Measurements from ENCODE around the gene ARHGAP25. TPM values are rescaled to one million over a fixed set of nuclear protein-coding genes. Genes with fewer than 3 reads are reported as not detected.

ARHGAP25 gene
- total and polyA plus RNA-seq, 2 of the 4 experiments (the other 2 are of a cell fraction): 0.29 to 0.36 TPM

DNA sequence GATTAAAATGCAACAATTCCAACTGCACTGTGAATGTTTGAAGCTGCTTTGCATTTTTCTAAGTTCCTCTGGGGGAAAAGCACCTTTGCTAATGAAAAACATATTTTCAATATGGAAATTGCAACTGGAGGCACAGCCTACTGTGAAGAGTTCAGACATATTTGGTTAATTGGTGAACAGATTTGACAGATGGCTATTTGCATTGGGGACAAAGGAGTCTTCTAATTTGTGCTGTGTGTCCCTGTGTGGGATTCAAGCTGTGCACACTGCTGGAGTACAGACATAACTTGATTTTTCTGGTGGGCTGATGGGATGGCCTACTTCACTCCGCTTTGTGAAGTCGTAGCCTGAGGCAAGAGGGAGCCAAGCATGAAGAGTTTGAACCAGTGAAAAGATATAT is 40.7 kb upstream of the ARHGAP25 start:
- dilution Hi-C loops (cut with HindIII; ENCODE audit: low sequenced_read_pairs, unreplicated experiment): no loop called here

More for the DNA sequence above, 40.7 kb upstream of the ARHGAP25 start:
- ChIA-PET POLR2A (ENCODE audit: unreplicated experiment) (no interaction called here), CTCF (no interaction called here)
- H3K27ac ChIP-seq (ENCODE audit: insufficient read depth, low read length): no peak overlapping the region
- no peaks in the 10 kb centered on the region for H3K4me1 ChIP-seq (ENCODE audit: control insufficient read depth, insufficient read depth, low read length)
- in situ Hi-C loops (cut with MboI; ENCODE audit: low sequenced_read_pairs): no loop called here
- peaks cover 4% of the 10 kb centered on the region for H3K9me3 ChIP-seq (ENCODE audit: control insufficient read depth, insufficient read depth, low read length)
- TF ChIP-seq FOS (IDR thresholded peaks at IDR 0.05; ENCODE audit: low read depth, low read length) (no peak), MAZ (IDR thresholded peaks at IDR 0.05; ENCODE audit: borderline replicate concordance, low read depth, low read length) (no peak), CEBPB (IDR thresholded peaks at IDR 0.05; ENCODE audit: low read depth, low read length) (no peak), MXI1 (IDR thresholded peaks at IDR 0.05; ENCODE audit: borderline replicate concordance, low read depth, low read length) (no peak), RAD21 (IDR thresholded peaks at IDR 0.05; ENCODE audit: low read length) (no peak), RFX5 (IDR thresholded peaks at IDR 0.05; ENCODE audit: low read depth, low read length) (no peak), CHD1 (IDR thresholded peaks at IDR 0.05; ENCODE audit: low read depth, low read length) (no peak), POLR2A (IDR thresholded peaks at IDR 0.05; ENCODE audit: low read depth, low read length) (no peak), USF2 (IDR thresholded peaks at IDR 0.05; ENCODE audit: low read depth, low read length) (no peak), MAFK (IDR thresholded peaks at IDR 0.05; ENCODE audit: low read depth, low read length) (no peak), BHLHE40 (IDR thresholded peaks at IDR 0.05; ENCODE audit: low read depth, low read length) (no peak), RCOR1 (IDR thresholded peaks at IDR 0.05; ENCODE audit: insufficient replicate concordance, low read length) (no peak), NFE2L2 (IDR thresholded peaks at IDR 0.05; ENCODE audit: low read depth, low read length) (no peak), SMC3 (IDR thresholded peaks at IDR 0.05; ENCODE audit: low read depth, low read length) (no peak), CTCF (conservative IDR thresholded peaks at IDR 0.05; ENCODE audit: low read depth, low read length) (no peak)
- TF ChIP-seq, protein P1, sequence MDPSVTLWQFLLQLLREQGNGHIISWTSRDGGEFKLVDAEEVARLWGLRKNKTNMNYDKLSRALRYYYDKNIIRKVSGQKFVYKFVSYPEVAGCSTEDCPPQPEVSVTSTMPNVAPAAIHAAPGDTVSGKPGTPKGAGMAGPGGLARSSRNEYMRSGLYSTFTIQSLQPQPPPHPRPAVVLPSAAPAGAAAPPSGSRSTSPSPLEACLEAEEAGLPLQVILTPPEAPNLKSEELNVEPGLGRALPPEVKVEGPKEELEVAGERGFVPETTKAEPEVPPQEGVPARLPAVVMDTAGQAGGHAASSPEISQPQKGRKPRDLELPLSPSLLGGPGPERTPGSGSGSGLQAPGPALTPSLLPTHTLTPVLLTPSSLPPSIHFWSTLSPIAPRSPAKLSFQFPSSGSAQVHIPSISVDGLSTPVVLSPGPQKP (IDR thresholded peaks at IDR 0.05; ENCODE audit: borderline replicate concordance, low read depth, low read length): no peak
- WGBS, 2 experiments (ENCODE audit: extremely low coverage in 2 of 2, insufficient read length in 1 of 2): no CpG with 5 or more reads among the region's 2 CpGs
- no peaks in the 10 kb centered on the region for H3K79me1 ChIP-seq (ENCODE audit: low read depth in 1 of 2, low read length in 2 of 2)
- no peak overlapping the region for H3K4me2 ChIP-seq (ENCODE audit: low read depth, low read length)
- no peaks in the 10 kb centered on the region for H4K20me1 ChIP-seq (ENCODE audit: insufficient read depth, low read length)
- peaks cover 38% of the 10 kb centered on the region for H3K27me3 ChIP-seq (ENCODE audit: control insufficient read depth, insufficient read depth, low read length)
- H2BK120ac ChIP-seq (ENCODE audit: low read depth, low read length): no peak overlapping the region
- H3K23ac ChIP-seq (ENCODE audit: low read depth, low read length): no peak overlapping the region
- DNase-seq (no peak), ATAC-seq (ENCODE audit: low read depth) (no peak)
- no peak overlapping the region for H2AFZ ChIP-seq (replicated peaks; ENCODE audit: low read length, poor library complexity)
- H4K5ac ChIP-seq (ENCODE audit: low read depth, low read length): no peak overlapping the region
- no peak overlapping the region for H3K18ac ChIP-seq (ENCODE audit: low read depth, low read length)
- H2BK5ac ChIP-seq (ENCODE audit: low read depth, low read length, poor library complexity, severe bottlenecking): no peak overlapping the region
- no peaks in the 10 kb centered on the region for H3K9me1 ChIP-seq (ENCODE audit: insufficient read depth, low read length)
- no peak overlapping the region for H2BK20ac ChIP-seq (ENCODE audit: low read depth, low read length)
- H4K8ac ChIP-seq (ENCODE audit: low read depth in 2 of 2, low read length in 2 of 2): no peak overlapping the region
- no peak overlapping the region for H2AK9ac ChIP-seq (replicated peaks; ENCODE audit: low read depth, low read length, poor library complexity)
- no peak overlapping the region for H3K4ac ChIP-seq (ENCODE audit: low read depth, low read length)
- no peak overlapping the region for H3K4me3 ChIP-seq (ENCODE audit: insufficient read depth, low read depth, low read length)
- no peak overlapping the region for H4K91ac ChIP-seq (ENCODE audit: insufficient read depth, low read depth, low read length)
- no TSS peak for BruUV-seq (replicated peaks)
- intact Hi-C loops (cut with micrococcal nuclease): no loop called here
- H2BK15ac ChIP-seq (ENCODE audit: low read depth, low read length): no peak overlapping the region
- H3K9ac ChIP-seq (ENCODE audit: low read depth, low read length): no peak overlapping the region
- no peak overlapping the region for H2AK5ac ChIP-seq (ENCODE audit: low read depth, low read length)
- no peaks in the 10 kb centered on the region for H3K36me3 ChIP-seq (ENCODE audit: control insufficient read depth, insufficient read depth, low read length)
- no peak overlapping the region for H3K56ac ChIP-seq (ENCODE audit: extremely low read depth, insufficient read depth, low read length)
- no peak overlapping the region for H3K14ac ChIP-seq (replicated peaks; ENCODE audit: low read depth, low read length)
